SK-N-SH treated with all-trans-retinoic acid at 6 μM for 48 hours (cell line): ENCODE measurements around the gene ZC3H8.

Experiments
- BACH2 ChIP-seq: fragments of 250-450 bp; sonication (Bioruptor Pico); IDR thresholded peaks from 2 replicates; pipeline ENCODE4 v1.9.0; 2021; ENCODE audit warnings: mild to moderate bottlenecking, borderline replicate concordance
- CREB5 ChIP-seq: fragments of 250-450 bp; sonication (Bioruptor Pico); IDR thresholded peaks from 2 replicates; pipeline ENCODE4 v1.5.1; 2020; ENCODE audit warnings: low read depth, mild to moderate bottlenecking, moderate library complexity
- CSDC2 ChIP-seq: fragments of 250-450 bp; sonication (Bioruptor Pico); IDR thresholded peaks from 2 replicates; pipeline ENCODE4 v1.5.0; 2020; ENCODE audit warnings: mild to moderate bottlenecking, moderate library complexity
- CSRNP3 ChIP-seq: fragments of 250-450 bp; sonication (Bioruptor Pico); IDR thresholded peaks from 2 replicates; pipeline ENCODE4 v1.5.1; 2021; ENCODE audit warnings: mild to moderate bottlenecking, moderate library complexity
- ISL1 ChIP-seq: fragments of 250-450 bp; sonication (Bioruptor Pico); IDR thresholded peaks from 2 replicates; pipeline ENCODE4 v2.1.2; 2022; ENCODE audit warnings: mild to moderate bottlenecking, moderate library complexity
- PPARA ChIP-seq: fragments of 250-450 bp; sonication (Bioruptor Pico); IDR thresholded peaks from 2 replicates; pipeline ENCODE4 v1.5.0; 2020; ENCODE audit warnings: mild to moderate bottlenecking, borderline replicate concordance
- TOX ChIP-seq: fragments of 250-450 bp; sonication (Bioruptor Pico); IDR thresholded peaks from 2 replicates; pipeline ENCODE4 v1.8.0; 2021; ENCODE audit warnings: mild to moderate bottlenecking, moderate library complexity, borderline replicate concordance
- TSHZ2 ChIP-seq: fragments of 250-450 bp; sonication (Bioruptor Pico); IDR thresholded peaks from 2 replicates; pipeline ENCODE4 v1.5.0; 2020; ENCODE audit warnings: mild to moderate bottlenecking, moderate library complexity
- ZNF8 ChIP-seq: fragments of 450-650 bp; formaldehyde crosslinking; IDR thresholded peaks from 2 replicates; pipeline ENCODE4 v1.5.0; 2020; ENCODE audit warnings: mild to moderate bottlenecking, moderate library complexity

- no peak for TF ChIP-seq ISL1 (CRISPR knock-in tag)
- no peak for TF ChIP-seq ZNF8 (CRISPR knock-in tag)
- TF ChIP-seq CSRNP3 (CRISPR knock-in tag) = no peak
- TF ChIP-seq TOX (CRISPR knock-in tag) = no peak
- no peak for TF ChIP-seq CSDC2 (CRISPR knock-in tag)
- no peak for TF ChIP-seq CREB5
- TF ChIP-seq TSHZ2 (CRISPR knock-in tag) = no peak
- TF ChIP-seq PPARA = no peak
- no peak for TF ChIP-seq BACH2
Measured at GRCh38 chr2:112173646-112174319, 81.1 kb downstream of the ZC3H8 start.
